Ovary (tissue), 10 donors: ENCODE results near the gene SLC35C1. TPM values are rescaled to one million over a fixed set of nuclear protein-coding genes. Genes with fewer than 3 reads are reported as not detected.

ENCODE experiments used
- DNase-seq, 5 donors: peaks; one replicate each; pipeline ENCODE4 v3.0.0-alpha.2; 2019 to 2020
- H3K27ac ChIP-seq, 2 donors: fragments of 200-600 bp; one replicate each; pipeline versions ENCODE4 v1.5.1 to v1.8.0; 2019 to 2022
- H3K27me3 ChIP-seq: fragments of 200-600 bp; one replicate; pipeline ENCODE4 v1.8.0; 2022
- H3K36me3 ChIP-seq: fragments of 200-600 bp; sonication (generic); one replicate; pipeline ENCODE4 v1.5.1; 2019
- H3K4me1 ChIP-seq: one replicate; pipeline ENCODE4 v1.8.1; 2013; ENCODE audit warnings: mild to moderate bottlenecking, moderate library complexity; ENCODE audit not compliant: insufficient read depth
- H3K4me3 ChIP-seq: fragments of 200-600 bp; sonication (generic); one replicate; pipeline ENCODE4 v1.5.1; 2017
- H3K9me3 ChIP-seq, 2 donors: fragments of 200-600 bp in 1 of 2; sonication (generic) in 1 of 2; one replicate each; pipeline versions ENCODE4 v1.5.1 to v1.8.1; 2013 to 2019; ENCODE audit warnings: mild to moderate bottlenecking in 1 of 2, moderate library complexity in 1 of 2
- CTCF ChIP-seq, 3 donors: fragments of 450-650 bp in 2 of 3; fragments of 200-600 bp in 1 of 3; IDR thresholded peaks; one replicate each; pipeline versions ENCODE4 v1.5.1 to v1.8.0; 2016 to 2022; ENCODE audit warnings: antibody characterized with exemption in 3 of 3, mild to moderate bottlenecking in 1 of 3
- EP300 ChIP-seq: sonication (generic); formaldehyde crosslinking; IDR thresholded peaks from one replicate; pipeline ENCODE4 v1.6.1; 2017; ENCODE audit warnings: antibody characterized with exemption
- POLR2A ChIP-seq: fragments of 450-650 bp; IDR thresholded peaks from one replicate; pipeline ENCODE4 v1.6.1; 2017; ENCODE audit warnings: antibody characterized with exemption, mild to moderate bottlenecking, moderate library complexity
- WGBS, 3 donors: extraction: QIAGEN DNeasy Blood & Tissue Kit in 1 of 3; methylation state at CpG; one replicate each; pipeline versions ENCODE4 v1.1.5 to v1.1.7; 2013 to 2017; 5-methylcytosine and 5-hydroxymethylcytosine counted together
- intact Hi-C, 4 donors: fragments of 100-400 bp; cut with DNase I; formaldehyde crosslinking; loops; one replicate each; pipeline versions ENCODE4 v1.11.0 to v1.15.1; 2022 to 2023
- long read RNA-seq, 3 donors: library from polyadenylated mRNA in 2 of 3; unstranded in 2 of 3; transcript quantifications; one replicate each; pipeline ENCODE4 v2.0.0 and lab custom pipeline, GENCODE V29; 2021 to 2026
- polyA plus RNA-seq, 2 donors: library from polyadenylated mRNA; stranded (reverse); fragments of 200-250 nt in 1 of 2; fragments of 350-450 nt in 1 of 2; fragmentation: Illumina TruSeq in 1 of 2; extraction: RNeasy Lipid Tissue Mini Kit (QIAGEN cat#74804) in 1 of 2; gene quantifications; one replicate each; pipeline ENCODE4 v1.2.3, GENCODE V29; 2013 to 2014
- total RNA-seq, 7 donors: library from RNA; depleted of rRNA in 2 of 7; stranded (reverse); fragments of >200 nt in 2 of 7; fragmentation: NEBNext Ultra II Directional in 3 of 7; extraction: Animal tissue kit (Norgen Biotek cat#: 25700) in 3 of 7; gene quantifications; one replicate each; pipeline versions ENCODE4 v1.1.0 to v1.2.4, GENCODE V29; 2016 to 2023
- donor health status: DM: no; HTN: no; CAD: no; lungs with moderate emphysema.
- donor health status: DM: no; HTN: no; CAD: no.
- donor health status: Bipolar disorder and iron deficiency.
- donor health status: DM: yes; HTN: yes; CAD: no.
- donor health status: DM: no; HTN: no; CAD: no.
- donor health status: DM: yes; HTN: yes; CAD: no.

SLC35C1 gene
- 10 to 100 TPM in 4 of 7 donors, 1 to 10 TPM in 3; 6.1 to 13.8 (median 10.7) TPM for total RNA-seq
- polyA plus RNA-seq, result 1 to 10 TPM; 5.9 to 8.4 TPM
- long read RNA-seq, donor 1, full-length matches to known transcripts, result 38 of 47 reads
- long read RNA-seq, donor 1, partial matches to known transcripts, result 7 of 47 reads
- long read RNA-seq, donor 1, other reads (novel, unspliced or antisense), result 2 of 47 reads
- long read RNA-seq, donor 2, full-length matches to known transcripts, result 4 of 4 reads
- long read RNA-seq, donor 2, partial matches to known transcripts, result 0 of 4 reads
- long read RNA-seq, donor 2, other reads (novel, unspliced or antisense), result 0 of 4 reads
- long read RNA-seq, donor 3, full-length matches to known transcripts, result 39 of 54 reads
- long read RNA-seq, donor 3, partial matches to known transcripts, result 9 of 54 reads
- long read RNA-seq, donor 3, other reads (novel, unspliced or antisense), result 6 of 54 reads

GRCh38 chr11:45804761-45805304 is at the start of gene SLC35C1:
TSS of gene SLC35C1 (plus strand) at chr11:45805149. CDS start at chr11:45805802, 653 bp downstream.
- WGBS, 3 donors, result 1% methylated on average over 36 to 49 of the region's 49 CpGs

GRCh38 chr11:45755281-45755859 is 49.6 kb upstream of the SLC35C1 start:
- H3K27ac ChIP-seq, result peak overlapping the region in 1 of 2 donors; percentile 57
- H3K27me3 ChIP-seq, result no peaks in the 10 kb centered on the region
- H3K4me3 ChIP-seq, result no peak overlapping the region
- intact Hi-C loops, result loop anchor here in 1 of 4 donors (10.0 kb wide), 1 partner anchor 91 kb away; the partner anchor contains the start of gene CHST1
- peak in 4 of 5 donors; percentile 30 to 60 (median 36) for DNase-seq
- TF ChIP-seq POLR2A, result no peak
- TF ChIP-seq CTCF (IDR thresholded peaks at IDR 0.05), result no peak
- TF ChIP-seq EP300, result no peak
- WGBS, 3 donors, result 8 to 15% (median 13%) methylated on average over 14 of the region's 14 CpGs
- no peaks in the 10 kb centered on the region for H3K9me3 ChIP-seq
- peaks cover 15% of the 10 kb centered on the region for H3K4me1 ChIP-seq
- no peaks in the 10 kb centered on the region for H3K36me3 ChIP-seq

More at GRCh38 chr11:45804761-45805304, at the start of gene SLC35C1:
- H3K9me3 ChIP-seq, result no peaks in the 10 kb centered on the region
- H3K36me3 ChIP-seq, result no peaks in the 10 kb centered on the region
- peak in 2 of 3 donors; percentile 13 to 29 for TF ChIP-seq CTCF (IDR thresholded peaks at IDR 0.05)
- TF ChIP-seq EP300, result peak; percentile 9
- TF ChIP-seq POLR2A, result peak; percentile 82
- DNase-seq, result peak; percentile 95 to 97 (median 96)
- peaks cover 11% of the 10 kb centered on the region for H3K4me1 ChIP-seq
- H3K27ac ChIP-seq, result peak within 1 kb of the TSS; percentile 40 to 83
- intact Hi-C loops, result no loop called here
- H3K27me3 ChIP-seq, result no peaks in the 10 kb centered on the region
- H3K4me3 ChIP-seq, result peak within 1 kb of the TSS; percentile 70

DNA sequence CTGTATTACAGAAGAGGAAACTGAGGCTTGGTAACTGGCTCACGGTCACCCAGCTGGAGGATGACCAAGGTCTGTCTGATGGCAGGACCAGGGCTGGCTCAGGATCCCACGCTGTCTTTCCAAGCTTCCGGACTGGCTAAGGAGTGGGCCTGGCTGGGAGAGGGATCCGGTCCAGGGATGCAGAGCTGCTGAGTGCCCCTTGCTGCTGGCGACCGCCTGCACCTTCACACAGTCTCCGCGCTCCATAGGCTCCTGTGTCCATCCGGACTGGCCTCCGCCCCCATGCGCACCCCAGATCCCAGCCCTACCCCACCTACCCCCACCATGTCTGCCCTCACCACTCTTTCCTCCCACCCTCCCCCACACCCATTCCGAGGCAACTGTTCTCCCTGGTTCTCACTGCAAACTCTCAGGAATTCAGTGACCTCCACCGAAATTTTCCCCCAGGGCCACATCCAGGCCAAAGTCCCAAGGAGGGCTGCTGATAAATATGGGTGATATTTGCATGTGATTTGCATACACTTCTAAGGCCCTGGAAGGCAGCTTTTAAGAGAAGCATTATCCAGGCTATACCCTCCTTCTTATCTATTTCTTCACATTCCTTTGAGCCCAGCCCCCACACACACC is 48.5 kb upstream of the SLC35C1 start:
- DNase-seq, result no peak
- no peak overlapping the region for H3K27ac ChIP-seq
- H3K9me3 ChIP-seq, result no peaks in the 10 kb centered on the region
- peaks cover 13% of the 10 kb centered on the region for H3K4me1 ChIP-seq
- no peaks in the 10 kb centered on the region for H3K36me3 ChIP-seq
- H3K27me3 ChIP-seq, result no peaks in the 10 kb centered on the region
- no peak overlapping the region for H3K4me3 ChIP-seq
- no peak for TF ChIP-seq POLR2A
- TF ChIP-seq EP300, result no peak
- TF ChIP-seq CTCF (IDR thresholded peaks at IDR 0.05), result no peak
- WGBS, 3 donors, result 60 to 71% (median 64%) methylated on average over 13 of the region's 13 CpGs
- intact Hi-C loops, result loop anchor here in 1 of 4 donors (10.0 kb wide), 1 partner anchor 92 kb away; the partner anchor contains the start of gene CHST1

- Histone ChIP-seq H3K9me3 (no peaks in the 10 kb centered on the region), H3K27me3 (no peaks in the 10 kb centered on the region), H3K4me3 (no peak overlapping the region), H3K36me3 (no peaks in the 10 kb centered on the region), H3K27ac (no peak overlapping the region), H3K4me1 (peaks cover 13% of the 10 kb centered on the region)
- TF ChIP-seq EP300, result no peak
- 79 to 87% (median 81%) methylated on average over 7 of the region's 7 CpGs for WGBS, 3 donors
- intact Hi-C loops, result loop anchor here in 1 of 4 donors (10.0 kb wide), 1 partner anchor 93 kb away; the partner anchor contains the start of gene CHST1
- DNase-seq, result no peak
These were observed 47.3 kb upstream of the SLC35C1 start for GRCh38 chr11:45757672-45758071.
